Urinary bladder (tissue), 4 donors: ENCODE data around the gene MCTP1. TPM values are rescaled to one million over a fixed set of nuclear protein-coding genes. Genes with fewer than 3 reads are reported as not detected.
A peak's percentile ranks its signal among the peaks of the same experiment; 100 is the strongest.

ENCODE experiments used
- DNase-seq: peaks from one replicate; pipeline ENCODE4 v3.0.0-alpha.2; 2015; ENCODE audit errors: extremely low spot score
- H3K27ac ChIP-seq: one replicate; pipeline ENCODE4 v1.5.1; 2013; ENCODE audit warnings: low read depth, mild to moderate bottlenecking, moderate library complexity
- H3K36me3 ChIP-seq: one replicate; pipeline ENCODE4 v1.6.1; 2013; ENCODE audit warnings: mild to moderate bottlenecking, moderate library complexity; ENCODE audit not compliant: insufficient read depth
- H3K4me1 ChIP-seq: one replicate; pipeline ENCODE4 v1.6.1; 2013; ENCODE audit warnings: mild to moderate bottlenecking, moderate library complexity; ENCODE audit not compliant: insufficient read depth
- H3K4me3 ChIP-seq: one replicate; pipeline ENCODE4 v1.5.1; 2013; ENCODE audit warnings: low read depth, low read length
- WGBS: extraction: QIAGEN DNeasy Blood & Tissue Kit; methylation state at CpG from one replicate; pipeline ENCODE4 v1.1.7; 2013; 5-methylcytosine and 5-hydroxymethylcytosine counted together
- polyA plus RNA-seq: library from polyadenylated mRNA; stranded (reverse); fragments of 200-250 nt; gene quantifications from one replicate; pipeline ENCODE4 v1.2.3, GENCODE V29; 2013
- total RNA-seq: library from RNA; depleted of rRNA; stranded (reverse); fragments of >200 nt; gene quantifications from one replicate; pipeline ENCODE4 v1.2.3, GENCODE V29; 2014
- donor health status: healthy with polysubstance abuse.
- donor health status: healthy.

Gene MCTP1
- total and polyA plus RNA-seq, 2 donors: 10.5 to 45.7 TPM

DNA sequence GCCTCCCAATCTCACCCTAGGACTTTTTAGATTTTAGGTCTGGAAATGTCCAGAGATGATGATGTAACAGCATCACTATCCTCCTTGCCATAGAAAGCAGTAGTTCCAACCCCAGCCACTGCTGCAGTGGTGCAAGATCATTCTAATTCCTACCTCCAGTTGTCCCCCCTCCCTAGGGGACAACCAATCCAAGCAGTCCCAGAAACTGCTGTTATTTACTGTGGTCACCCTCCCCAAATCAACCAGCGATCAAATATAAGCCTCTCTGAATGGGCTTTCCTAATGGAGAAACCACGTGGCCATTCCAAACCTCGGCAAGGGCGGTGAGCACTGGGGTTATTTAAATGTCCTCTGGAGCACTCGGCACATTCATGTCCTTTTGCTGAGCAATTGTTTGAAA lies 506.6 kb downstream of the MCTP1 start:
- 72% methylated on average over 5 of the region's 5 CpGs for WGBS
- DNase-seq: no peak
- no peaks in the 10 kb centered on the region for H3K4me1 ChIP-seq

DNA sequence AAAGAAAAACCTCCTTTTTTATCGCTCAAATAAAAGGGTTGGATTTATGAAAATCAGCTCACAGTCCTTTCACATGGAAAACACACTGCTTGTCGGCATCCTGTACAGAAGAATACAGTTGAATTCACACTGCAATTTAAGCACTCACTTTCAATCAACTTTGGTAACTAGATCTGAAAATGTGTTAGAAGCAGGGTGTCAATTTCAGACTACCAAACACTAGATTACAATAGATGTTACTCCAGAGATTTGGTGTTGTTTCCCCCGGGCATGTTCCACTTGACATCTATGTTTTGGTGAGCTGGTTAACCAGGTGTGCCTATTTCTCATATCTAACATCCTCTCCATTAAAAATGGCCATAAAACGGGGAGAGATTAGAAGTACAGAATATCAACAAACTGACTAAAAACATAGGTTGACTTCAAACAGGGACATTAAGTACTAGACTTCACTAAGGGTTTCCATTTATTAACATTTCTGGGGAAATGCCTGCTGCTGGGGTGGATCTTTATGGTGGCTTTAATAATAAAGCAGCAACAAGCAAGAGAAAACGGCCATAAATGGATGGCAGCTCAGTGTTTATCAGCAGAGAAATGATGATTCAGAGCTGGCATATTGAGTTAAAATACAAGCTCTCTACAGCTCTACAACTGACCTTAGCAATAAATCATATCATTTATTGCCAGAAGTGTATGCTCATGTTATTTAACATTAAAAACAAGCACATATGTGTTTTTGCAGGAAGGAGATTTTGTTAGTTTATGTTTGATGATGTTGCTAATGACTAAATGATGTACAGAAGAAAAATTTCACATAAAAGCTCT lies 507.6 kb downstream of the MCTP1 start:
- H3K4me3 ChIP-seq: no peak overlapping the region
- WGBS: 49% methylated on average over 5 of the region's 5 CpGs
- no peaks in the 10 kb centered on the region for H3K36me3 ChIP-seq
- DNase-seq: peak; percentile 20
- H3K4me1 ChIP-seq: no peaks in the 10 kb centered on the region
- no peak overlapping the region for H3K27ac ChIP-seq

More for the DNA sequence above, 506.6 kb downstream of the MCTP1 start:
- Histone ChIP-seq H3K36me3 (no peaks in the 10 kb centered on the region), H3K4me3 (no peak overlapping the region), H3K27ac (no peak overlapping the region)

DNA sequence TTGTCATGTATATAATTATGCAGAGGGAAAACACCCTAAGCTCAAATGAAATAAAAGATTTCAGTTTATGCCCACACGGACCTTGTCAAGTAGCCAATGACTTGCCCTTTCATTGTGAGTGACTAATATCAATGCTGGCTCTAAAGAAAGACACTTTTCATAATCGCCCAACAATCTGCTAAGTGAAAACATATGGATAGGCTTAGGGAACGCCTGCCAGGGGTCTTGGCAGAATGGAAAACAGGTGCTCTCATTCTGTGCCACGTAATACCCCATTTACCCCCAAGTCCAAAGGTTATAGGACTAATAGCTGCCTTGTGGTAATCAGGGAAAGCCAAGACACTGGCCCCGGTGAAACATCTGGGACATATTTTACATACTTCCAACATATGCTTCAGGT lies 508.7 kb downstream of the MCTP1 start:
- H3K27ac ChIP-seq: no peak overlapping the region
- 49% methylated on average over 5 of the region's 5 CpGs for WGBS
- H3K4me3 ChIP-seq: no peak overlapping the region
- DNase-seq: no peak
- no peaks in the 10 kb centered on the region for H3K36me3 ChIP-seq
- no peaks in the 10 kb centered on the region for H3K4me1 ChIP-seq

DNA sequence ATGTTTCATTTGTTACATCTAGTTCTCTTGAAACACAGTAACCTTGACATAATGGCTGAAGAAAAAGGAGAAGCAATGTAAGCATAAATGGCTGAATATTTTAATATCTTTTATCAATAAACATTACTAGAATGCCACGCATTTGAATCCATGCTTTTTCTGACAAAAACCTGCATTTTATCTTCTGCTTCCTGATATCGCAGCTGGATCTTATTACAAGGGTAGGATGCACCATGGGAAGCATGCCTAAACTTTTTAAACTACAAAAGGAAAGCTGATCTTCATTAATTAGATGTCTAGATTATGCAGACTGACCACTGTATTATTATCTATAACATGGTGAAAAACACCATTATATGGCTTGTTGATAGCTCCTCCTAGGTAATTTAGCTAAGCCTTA lies 509.8 kb downstream of the MCTP1 start:
- 42% methylated on average over 2 of the region's 2 CpGs for WGBS
- no peaks in the 10 kb centered on the region for H3K4me1 ChIP-seq
- DNase-seq: no peak

DNA sequence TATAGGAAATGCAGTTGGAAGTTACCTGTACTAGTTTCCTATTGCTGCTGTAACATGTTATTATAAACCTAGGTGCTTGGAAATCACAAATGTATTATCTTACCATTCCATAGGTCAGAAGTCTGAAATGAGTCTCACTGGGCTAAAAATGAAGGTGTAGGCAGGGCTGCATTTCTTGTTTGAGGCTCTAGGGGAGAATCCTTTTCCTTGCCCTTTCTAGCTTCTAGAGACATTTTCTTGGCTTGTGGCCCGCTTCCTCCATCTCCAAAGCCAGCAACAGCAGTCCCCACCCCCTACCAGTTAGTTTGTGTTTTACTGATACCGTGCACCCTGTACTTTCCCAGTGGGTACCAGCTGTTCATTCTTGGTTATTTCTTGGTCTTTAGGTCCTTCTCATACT lies 513.2 kb downstream of the MCTP1 start:
- no peaks in the 10 kb centered on the region for H3K36me3 ChIP-seq
- 74% methylated on average over 2 of the region's 2 CpGs for WGBS
- no peak overlapping the region for H3K4me3 ChIP-seq
- no peaks in the 10 kb centered on the region for H3K4me1 ChIP-seq
- no peak for DNase-seq
- H3K27ac ChIP-seq: no peak overlapping the region

More for the DNA sequence above, 509.8 kb downstream of the MCTP1 start:
- Histone ChIP-seq H3K36me3 (no peaks in the 10 kb centered on the region), H3K27ac (no peak overlapping the region), H3K4me3 (no peak overlapping the region)

DNA sequence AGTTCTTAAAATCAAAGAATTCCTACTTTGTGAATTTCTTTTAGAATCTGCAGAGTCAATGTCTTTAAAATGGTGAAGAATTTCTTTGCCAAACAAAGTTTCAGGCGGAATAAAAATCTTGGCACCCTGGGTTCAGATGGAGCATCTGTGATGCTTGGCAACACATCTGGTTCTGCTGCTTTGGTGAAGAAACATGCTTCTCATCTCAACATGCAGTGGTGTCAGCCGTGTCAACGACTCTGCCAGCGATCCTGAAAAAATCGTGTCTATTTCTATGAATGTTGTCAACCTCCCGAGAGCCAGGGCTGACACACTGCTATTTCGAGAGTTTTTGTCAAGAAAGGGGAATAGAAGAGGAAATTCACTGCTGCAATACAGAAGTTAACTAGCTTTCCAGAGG lies 514.9 kb downstream of the MCTP1 start:
- no peaks in the 10 kb centered on the region for H3K4me1 ChIP-seq
- DNase-seq: no peak
- H3K4me3 ChIP-seq: no peak overlapping the region
- 84% methylated on average over 7 of the region's 7 CpGs for WGBS
- no peaks in the 10 kb centered on the region for H3K36me3 ChIP-seq
- no peak overlapping the region for H3K27ac ChIP-seq

DNA sequence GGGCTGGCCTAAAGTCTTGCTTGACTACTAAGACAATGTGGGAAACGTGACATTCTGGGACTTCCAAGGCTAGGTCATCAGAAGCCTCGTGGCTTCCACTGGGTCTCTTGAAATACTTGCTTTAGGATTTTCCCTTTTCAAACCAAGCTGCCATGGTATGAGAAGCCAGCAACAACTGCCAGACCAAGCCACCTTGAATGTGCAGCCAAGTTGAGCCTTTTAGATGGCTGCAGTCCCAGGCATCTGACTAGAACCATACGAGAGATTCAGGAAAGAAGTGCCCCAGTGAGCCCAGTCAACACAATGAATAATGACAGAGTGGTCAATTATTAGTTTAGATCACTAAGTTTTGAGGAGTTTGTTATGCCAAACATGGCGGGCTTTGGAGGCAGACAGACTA lies 523.1 kb downstream of the MCTP1 start:
- H3K27ac ChIP-seq: no peak overlapping the region
- H3K4me1 ChIP-seq: no peaks in the 10 kb centered on the region
- WGBS: 81% methylated on average over 4 of the region's 4 CpGs
- H3K36me3 ChIP-seq: no peaks in the 10 kb centered on the region
- H3K4me3 ChIP-seq: no peak overlapping the region
- DNase-seq: no peak

DNA sequence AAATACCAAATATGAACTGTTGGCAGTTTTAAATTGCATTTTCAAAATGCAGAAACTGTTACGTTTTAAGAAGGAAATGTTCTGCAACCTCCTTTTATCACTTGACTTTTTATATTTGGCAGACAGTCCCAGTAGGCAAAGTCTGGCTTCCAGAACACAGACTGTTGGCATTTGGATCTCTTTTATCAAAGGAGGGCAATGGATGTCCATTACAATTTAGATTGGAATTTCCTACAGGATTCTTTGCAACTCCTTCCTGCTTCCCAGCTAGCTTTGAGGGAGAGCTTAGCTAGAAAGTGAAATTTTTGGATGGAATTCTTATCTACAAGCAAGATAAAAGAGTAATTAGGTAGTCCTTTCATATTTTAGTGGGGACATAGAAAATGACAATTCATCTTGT lies 523.8 kb downstream of the MCTP1 start:
- no peak for DNase-seq
- 25% methylated on average over 1 of the region's 1 CpG for WGBS

DNA sequence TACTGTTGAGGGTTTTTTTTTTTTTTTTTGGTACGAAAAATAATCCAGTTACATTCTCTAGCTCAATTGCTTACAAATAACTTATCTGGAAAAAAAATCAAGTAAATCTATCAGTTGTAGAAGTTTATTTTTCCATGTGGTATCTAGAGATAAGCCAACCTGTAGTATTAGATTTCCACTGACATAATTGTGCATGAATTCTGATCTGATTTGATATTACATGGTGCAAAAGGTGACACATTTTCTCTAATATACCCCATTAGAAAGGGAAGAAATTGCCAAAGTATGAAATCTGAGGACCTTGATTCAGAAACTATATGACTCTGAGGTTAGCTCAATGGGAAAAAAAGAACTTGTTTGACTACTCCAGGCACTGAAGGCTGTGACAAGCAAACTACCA lies 524.9 kb downstream of the MCTP1 start:
- WGBS: 63% methylated on average over 1 of the region's 1 CpG
- no peak overlapping the region for H3K4me3 ChIP-seq
- H3K36me3 ChIP-seq: no peaks in the 10 kb centered on the region
- no peak overlapping the region for H3K27ac ChIP-seq
- no peaks in the 10 kb centered on the region for H3K4me1 ChIP-seq
- DNase-seq: no peak

More for the DNA sequence above, 523.8 kb downstream of the MCTP1 start:
- Histone ChIP-seq H3K4me3 (no peak overlapping the region), H3K36me3 (no peaks in the 10 kb centered on the region), H3K27ac (no peak overlapping the region), H3K4me1 (no peaks in the 10 kb centered on the region)

DNA sequence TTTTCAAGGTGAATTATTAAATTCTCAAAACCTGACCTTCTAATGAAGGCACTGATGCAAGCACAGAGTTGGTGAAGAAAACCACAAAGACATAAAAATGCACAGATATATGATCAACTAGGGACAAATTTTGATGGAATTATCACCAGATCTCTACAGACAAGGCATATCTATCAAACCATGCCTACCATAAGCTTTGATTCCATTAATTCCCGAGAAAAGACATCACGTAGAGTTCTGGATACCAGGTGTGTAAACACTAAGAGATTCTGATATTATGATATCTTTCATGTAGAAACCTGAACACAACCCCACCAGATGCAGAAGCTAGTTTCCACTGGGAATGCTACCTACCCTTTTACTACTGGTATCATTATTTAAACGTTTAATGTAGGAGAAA lies 525.9 kb downstream of the MCTP1 start:
- 76% methylated on average over 3 of the region's 3 CpGs for WGBS

DNA sequence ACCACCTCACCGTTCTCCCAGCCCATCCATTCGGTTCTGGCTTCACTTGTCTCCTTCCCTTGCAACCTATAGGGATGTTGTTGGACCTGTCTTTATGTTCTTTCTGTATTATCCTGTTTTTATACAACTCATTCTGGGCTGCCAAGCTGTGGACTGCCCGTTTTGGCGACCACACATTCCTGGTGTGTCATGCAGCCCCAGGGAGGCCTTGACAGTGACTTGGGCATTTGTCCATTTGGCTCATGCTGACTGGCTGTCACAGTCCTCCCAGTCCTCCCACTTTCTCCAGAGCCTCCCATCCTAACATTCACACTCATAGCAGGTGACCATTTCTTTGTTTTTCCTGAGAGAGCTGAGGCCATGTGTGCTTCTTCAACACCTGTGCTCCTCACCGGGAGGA lies 530.1 kb downstream of the MCTP1 start:
- H3K4me1 ChIP-seq: no peaks in the 10 kb centered on the region
- no peak for DNase-seq
- no peak overlapping the region for H3K27ac ChIP-seq
- H3K4me3 ChIP-seq: no peak overlapping the region
- WGBS: 87% methylated on average over 5 of the region's 5 CpGs
- no peaks in the 10 kb centered on the region for H3K36me3 ChIP-seq

More for the DNA sequence above, 525.9 kb downstream of the MCTP1 start:
- DNase-seq: no peak
- no peaks in the 10 kb centered on the region for H3K36me3 ChIP-seq
- H3K27ac ChIP-seq: no peak overlapping the region
- H3K4me1 ChIP-seq: no peaks in the 10 kb centered on the region
- H3K4me3 ChIP-seq: no peak overlapping the region

DNA sequence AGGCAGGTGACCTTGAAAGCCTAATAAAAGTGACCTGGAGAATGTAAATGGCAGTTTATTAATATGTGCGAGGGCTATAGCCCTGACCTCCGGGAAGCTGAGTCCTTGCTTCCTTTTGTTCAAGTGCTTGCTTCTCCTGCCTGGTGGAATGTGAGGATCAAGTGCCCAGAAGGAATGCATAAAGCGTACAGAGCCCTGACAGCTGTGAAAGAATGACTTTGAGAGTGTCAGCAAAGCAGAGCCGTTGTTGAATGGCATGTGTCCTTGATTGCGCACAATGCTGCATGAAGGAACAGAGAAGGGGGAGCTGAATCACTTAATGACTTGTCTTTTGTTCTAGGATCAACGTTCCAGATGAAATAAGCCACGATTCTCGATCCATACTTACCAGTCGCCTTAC lies 533.4 kb downstream of the MCTP1 start:
- Histone ChIP-seq H3K27ac (no peak overlapping the region), H3K36me3 (no peaks in the 10 kb centered on the region), H3K4me3 (no peak overlapping the region), H3K4me1 (no peaks in the 10 kb centered on the region)
- WGBS: 60% methylated on average over 9 of the region's 9 CpGs
- no peak for DNase-seq

DNA sequence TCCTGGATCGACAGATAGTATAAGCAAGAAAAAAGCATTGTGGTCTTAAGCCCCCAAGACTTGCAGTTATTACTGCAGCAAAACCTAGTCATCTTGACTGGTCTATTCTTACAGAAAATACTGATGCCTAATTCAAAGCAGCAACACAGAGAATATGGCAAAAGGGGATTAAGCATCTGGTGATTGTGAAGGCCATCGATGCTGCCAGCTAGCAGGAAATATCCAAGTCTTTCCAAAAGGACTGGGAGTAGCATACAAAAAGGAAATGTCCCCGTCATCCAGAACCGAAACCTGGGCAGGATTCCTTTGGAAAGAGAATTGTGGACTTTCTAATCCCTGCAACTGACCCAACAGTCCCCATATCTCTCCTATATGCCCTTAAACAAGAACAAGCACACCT lies 534.2 kb downstream of the MCTP1 start:
- no peak for DNase-seq
- H3K36me3 ChIP-seq: no peaks in the 10 kb centered on the region
- WGBS: 83% methylated on average over 4 of the region's 4 CpGs
- no peaks in the 10 kb centered on the region for H3K4me1 ChIP-seq
- H3K27ac ChIP-seq: no peak overlapping the region
- no peak overlapping the region for H3K4me3 ChIP-seq

DNA sequence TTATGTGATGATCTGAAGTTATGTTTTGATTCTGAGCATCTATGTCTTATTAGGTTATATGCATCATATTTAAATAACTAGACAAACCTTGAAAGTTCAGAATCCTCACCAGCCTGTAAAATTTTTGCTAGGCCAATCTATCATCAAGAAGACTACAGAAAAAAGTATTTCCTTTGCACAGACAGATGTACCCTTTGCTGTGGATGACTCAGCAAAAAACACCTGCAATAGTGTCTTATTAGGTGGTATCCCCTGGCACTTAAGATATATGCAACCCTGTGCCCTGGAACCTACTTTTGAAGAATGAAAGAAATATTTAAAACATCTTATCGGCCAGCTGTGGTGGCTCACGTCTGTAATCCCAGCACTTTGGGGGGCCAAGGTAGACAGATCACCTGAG lies 535.9 kb downstream of the MCTP1 start:
- 76% methylated on average over 2 of the region's 2 CpGs for WGBS
- H3K4me3 ChIP-seq: no peak overlapping the region
- no peaks in the 10 kb centered on the region for H3K36me3 ChIP-seq
- no peaks in the 10 kb centered on the region for H3K4me1 ChIP-seq
- DNase-seq: no peak
- no peak overlapping the region for H3K27ac ChIP-seq
